HG03460 (cell line): ENCODE results near the gene SLC17A4.
"Not testable (repeated sequence)": the region's sequence is repeated elsewhere in the genome, so short reads cannot be mapped to it uniquely, and the experiment has no call there.

Source experiments
- ATAC-seq: cut with Tn5 transposase; IDR thresholded peaks from one replicate; pipeline ENCODE4 v1.9.1; 2021; ENCODE audit not compliant: unreplicated experiment

SLC17A4 gene

DNA sequence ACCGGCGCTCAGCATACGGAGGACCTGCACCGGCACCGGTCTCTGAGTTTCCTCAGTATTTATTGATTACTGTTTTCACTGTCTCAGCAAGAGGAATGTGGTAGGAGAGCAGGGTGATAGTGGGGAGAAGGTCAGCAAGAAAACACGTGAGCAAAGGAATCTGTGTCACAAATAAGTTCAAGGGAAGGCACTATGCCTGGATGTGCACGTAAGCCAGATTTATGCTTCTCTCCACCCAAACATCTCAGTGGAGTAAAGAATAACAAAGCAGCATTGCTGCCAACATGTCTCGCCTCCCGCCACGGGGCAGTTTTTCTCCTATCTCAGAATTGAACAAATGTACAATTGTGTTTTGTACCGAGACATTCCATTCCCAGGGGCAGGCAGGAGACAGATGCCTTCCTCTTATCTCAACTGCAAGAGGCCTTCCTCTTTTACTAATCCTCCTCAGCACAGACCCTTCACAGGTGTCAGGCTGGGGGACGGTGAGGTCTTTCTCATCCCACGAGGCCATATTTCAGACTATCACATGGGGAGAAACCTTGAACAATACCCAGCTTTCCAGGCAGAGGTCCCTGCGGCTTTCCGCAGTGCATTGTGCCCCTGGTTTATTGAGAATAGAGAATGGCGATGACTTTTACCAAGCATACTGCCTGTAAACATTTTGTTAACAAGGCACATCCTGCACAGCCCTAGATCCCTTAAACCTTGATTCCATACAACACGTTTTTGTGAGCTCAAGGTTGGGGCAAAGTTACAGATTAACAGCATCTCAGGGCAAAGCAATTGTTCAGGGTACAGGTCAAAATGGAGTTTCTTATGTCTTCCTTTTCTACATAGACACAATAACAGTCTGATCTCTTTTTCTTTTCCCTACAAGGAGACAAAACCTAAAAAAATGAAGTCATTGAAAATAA is 5.7 kb upstream of the SLC17A4 start:
- not testable (repeated sequence) for ATAC-seq

DNA sequence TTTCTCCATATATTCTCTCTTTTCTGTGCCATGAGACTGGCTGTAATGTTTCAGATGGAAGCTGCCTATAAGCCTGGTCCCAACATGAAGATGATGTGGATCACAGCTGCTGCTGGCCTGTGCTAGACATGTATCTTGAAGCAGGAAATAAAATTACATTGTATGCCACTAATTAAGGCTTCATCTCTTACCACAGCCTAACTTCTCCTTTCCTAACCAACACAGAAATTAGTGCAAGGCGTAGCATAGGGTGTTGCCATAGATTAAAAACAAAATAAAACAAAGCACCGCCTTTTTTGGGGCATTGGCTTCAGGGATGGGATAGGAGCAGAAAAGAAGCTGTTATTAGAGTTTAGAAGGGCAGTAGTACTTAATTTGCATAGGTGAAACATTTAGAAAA is 4.7 kb upstream of the SLC17A4 start:
- no peak for ATAC-seq

DNA sequence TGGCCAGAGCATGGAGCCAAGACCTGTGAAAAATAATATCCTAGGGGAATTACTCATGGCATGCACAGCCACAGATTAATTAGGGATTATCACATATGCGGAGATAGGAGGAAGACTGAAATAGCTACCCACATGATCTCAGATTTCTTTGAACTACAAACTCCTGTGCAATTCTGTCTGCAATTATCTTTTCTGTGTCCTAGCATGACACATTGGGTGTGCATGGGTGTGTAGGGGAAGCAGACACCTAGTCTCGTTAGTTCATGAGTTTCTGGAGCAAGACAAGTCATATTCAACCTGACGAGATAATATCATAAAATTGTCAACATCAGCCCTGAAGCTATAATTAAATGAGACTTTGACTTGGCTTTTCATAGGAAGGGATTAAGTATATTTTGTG is 3.6 kb upstream of the SLC17A4 start:
- ATAC-seq, result no peak

DNA sequence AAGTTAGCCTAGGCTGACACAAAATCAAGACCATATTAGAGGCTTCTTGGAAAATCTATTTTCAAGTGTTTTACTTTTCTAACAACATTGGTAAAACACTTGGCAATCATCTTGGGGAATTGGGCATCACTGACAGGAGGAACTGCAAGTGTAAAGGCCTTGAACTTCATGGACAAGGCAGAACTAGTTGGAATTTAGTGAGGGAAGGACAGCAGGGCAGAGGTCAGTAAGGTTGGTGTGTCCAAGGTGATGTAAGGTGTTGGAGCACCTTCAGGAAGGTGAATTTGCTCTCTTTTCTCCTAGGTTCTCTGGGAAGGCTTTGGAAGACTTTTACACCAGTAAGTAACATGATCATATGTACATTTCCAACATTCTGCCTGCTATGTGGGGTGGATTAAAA is 1.5 kb upstream of the SLC17A4 start:
- no peak for ATAC-seq

DNA sequence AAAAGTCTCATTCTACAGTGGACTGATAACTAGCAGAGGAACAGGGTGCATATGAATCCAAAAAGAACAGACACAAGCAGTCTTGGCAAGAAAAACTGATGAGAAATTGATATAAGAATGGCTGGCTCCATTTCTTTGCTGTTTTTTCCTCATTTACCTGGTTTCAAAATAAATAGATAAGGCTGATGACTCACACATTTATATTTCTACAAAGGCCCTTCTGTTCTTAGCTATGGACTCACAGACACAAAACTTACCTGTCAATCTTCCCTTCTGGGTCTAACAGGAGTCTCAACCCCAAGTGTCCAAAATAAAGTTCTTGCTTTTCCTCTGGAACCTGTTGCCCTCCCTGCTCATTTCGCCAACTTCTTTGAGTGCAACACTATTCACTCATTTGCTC is 941 bp downstream of the SLC17A4 start:
- ATAC-seq, result no peak

DNA sequence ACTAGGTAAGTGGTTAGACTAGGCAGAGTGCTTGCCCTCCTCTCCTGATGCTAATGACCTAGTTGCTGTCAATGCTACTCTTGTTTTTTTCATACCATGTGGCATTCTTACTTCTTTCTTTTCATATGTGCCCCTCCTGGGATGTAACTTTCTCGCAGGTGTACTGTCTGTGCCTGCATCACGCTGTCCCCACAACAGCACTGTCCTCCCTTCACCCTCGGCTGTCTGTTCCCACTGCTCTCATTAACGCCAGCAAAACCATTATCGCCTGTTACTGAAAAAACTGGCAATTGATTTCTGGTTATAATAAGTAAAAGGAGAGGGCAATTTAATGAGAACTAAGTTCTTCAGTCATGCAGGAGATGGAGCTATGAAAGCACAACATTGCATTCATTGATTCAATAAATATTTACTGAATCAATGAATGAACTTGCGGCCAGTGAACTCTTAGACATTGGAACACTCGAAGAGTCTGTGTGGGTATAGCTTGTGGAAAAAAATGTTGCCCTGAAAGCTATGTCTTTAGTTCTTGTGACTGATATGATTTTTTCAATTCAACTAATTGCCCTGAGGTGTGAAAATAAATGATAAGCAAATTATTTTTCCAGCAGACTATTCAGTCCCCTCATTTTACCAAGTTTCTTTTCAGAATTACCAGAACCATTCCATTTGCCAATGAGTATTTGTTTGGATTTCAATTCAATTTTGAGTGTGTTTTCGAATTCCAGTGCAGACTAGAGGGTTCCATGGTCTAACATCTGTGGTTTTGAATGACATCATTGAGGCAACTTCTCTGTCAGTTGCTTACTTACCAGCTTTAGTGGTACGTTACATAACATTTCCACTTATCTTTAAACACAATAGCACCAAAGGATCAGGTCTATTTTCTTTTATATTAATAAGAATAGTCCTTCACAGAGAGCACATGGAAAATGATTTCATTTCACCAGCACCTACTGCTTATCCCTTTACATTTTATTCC is 2.1 kb downstream of the SLC17A4 start:
- ATAC-seq, result no peak

DNA sequence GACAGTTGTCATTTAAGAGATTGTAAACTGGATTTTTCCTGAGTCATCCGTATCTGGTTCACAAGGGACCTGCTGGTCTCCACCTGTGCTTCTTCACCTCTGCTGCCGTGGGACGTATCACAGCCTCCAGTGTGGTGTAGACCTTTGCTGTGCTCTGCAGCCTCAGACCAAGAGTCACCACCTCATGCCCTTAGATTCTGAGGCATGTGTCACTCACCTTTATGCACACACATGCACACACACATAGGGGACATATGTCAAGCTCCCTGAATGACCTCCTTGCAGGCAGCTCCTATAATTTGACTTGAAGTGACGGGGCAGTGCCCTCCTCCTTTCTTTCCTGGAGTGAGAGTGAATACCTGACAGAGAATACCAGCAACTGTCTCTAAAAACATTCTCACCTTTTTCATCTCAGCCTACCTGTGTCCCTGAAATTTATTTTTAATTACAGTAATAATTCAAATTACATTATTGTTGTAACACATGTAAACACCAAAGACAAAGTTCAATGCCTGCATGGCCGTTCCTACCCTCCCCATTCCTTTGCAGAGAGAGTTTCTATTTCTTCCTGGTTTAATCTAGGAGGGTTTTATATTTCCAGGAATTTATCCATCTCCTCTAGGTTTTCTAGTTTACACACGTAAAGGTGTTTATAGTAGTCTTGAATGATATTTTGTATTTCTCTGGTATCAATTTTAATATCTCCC is 3.5 kb downstream of the SLC17A4 start:
- no peak for ATAC-seq

DNA sequence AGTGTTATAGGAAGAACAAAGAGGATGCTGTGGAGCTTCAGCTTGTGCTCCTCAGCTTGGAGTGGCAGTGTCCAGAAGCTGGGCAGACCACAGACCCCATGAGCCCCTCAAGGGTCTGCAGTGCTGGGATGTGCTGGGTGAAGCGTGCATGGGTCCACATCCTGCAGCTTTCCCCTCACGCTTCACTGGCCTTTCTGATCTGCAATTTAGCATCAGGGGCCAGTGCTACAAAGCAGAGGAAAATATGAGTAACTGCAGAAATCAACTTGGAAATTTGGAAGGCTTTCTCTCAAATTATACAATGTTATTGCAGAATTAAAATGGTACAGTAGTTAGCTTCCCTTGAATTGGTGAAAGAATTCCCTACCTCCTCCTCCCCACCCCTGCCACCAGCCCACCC is 10.1 kb downstream of the SLC17A4 start:
- no peak for ATAC-seq

DNA sequence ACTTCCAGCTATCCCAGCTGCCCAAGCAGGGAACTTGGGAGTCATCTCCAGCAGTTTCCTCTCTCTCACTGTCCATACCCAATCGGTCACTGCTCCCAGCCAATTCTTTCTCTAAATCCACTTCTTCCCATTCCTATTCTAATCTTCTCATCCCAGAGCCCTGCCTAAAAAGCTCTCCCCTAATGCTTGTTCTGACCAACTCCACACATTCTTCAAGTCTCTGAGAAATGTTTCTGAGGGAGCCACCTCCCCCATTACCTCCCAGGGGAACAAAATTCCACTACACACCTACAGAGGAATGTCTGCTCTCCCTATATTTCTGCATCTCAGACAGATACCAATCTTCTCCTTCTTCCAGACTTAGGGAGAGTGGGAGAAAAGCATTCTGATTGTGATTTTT is 14.0 kb downstream of the SLC17A4 start:
- no peak for ATAC-seq

DNA sequence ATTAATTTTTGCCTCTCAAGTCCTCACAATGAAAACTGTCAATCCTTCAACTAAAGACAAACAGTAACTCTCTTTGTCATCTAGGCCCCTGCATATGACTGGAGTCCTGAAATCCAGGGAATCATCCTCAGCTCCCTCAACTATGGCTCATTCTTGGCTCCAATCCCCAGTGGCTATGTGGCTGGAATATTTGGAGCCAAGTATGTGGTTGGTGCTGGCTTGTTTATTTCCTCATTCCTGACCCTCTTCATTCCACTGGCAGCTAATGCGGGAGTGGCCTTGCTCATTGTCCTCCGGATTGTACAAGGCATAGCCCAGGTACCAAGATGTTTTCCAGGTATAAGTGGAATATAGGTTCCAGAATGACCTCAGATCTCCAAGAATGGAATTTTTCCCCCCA is 15.4 kb downstream of the SLC17A4 start:
- ATAC-seq, result no peak

DNA sequence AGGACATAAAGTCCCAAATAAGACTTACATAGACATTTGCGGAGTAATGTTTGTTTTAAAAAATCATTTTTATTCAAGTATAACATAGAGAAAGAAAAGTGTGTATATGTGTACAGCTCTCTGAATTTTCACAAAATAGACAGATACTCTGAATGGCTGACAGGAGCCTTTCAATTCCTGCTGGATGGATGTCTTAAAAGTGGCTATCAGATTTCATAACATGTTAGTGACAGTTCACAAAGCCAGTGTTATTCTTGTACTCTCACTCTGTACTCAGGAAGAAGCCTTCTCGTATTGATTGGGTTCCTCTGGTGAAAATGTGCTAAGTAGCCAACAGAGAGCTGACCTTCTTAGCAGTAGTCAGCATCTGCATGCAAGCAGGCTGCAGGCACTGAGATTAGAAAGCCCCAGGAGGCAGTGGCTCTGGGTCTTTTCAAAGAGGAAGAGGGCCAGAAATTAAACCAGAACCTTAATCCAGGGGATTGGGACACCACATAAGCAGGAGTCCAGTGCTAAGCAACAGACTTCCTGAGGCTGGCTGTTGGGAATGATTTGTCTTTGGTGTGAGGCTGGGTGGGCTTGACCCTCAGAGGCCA is 19.7 kb downstream of the SLC17A4 start:
- ATAC-seq, result no peak

DNA sequence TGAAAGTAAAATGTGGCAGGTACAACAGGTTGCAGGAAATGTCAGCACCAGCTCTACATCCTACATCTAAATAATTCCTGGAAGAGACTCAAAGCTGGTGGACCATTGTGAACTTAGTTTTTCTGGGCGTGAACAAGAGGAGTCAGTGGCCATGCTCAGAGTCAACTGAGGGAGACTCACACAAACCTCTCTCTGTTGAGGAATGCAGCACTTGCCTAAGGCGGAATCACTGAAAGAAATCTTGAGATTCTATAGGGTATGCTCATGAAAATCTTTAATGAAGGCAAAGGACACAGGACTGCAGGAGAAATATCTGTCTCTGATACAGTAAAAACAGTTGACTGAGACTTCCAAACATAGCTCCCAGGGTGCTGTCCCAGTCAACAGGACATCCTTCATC is 22.5 kb downstream of the SLC17A4 start:
- no peak for ATAC-seq

DNA sequence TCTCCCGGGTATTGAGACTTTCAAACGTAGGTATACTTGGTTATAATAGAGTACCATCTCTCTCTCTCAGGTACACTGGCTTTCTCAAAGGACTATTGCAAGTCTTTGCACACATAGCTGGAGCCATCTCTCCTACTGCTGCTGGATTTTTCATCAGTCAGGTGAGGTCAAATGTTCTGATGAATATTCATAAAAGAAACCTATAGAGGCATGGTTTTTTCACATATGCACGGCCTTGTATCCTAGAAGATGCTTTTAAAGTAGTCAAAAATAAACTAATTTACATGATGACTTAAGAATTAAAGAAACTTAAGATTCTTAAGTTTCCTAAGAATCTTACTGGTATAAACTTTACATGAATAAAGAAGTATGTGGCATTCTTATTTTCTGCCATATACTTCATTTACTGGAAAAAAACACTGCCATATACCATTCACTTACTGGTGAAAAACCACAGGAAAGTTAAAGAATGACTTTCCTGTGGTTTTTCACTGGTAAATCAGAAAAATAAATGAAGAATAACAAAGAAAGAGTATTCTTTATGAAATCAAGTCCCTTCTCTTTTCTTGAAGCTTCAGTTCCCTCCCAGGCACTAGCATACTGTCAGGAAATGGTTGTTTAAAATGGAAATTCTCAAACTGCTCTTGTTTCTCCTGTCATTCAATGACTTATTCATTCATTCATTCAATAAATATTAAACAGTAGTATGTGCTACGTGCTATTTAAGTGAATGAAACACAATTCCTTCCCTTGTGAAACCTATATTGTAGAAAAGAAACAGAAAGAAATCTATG is 23.5 kb downstream of the SLC17A4 start:
- no peak for ATAC-seq

DNA sequence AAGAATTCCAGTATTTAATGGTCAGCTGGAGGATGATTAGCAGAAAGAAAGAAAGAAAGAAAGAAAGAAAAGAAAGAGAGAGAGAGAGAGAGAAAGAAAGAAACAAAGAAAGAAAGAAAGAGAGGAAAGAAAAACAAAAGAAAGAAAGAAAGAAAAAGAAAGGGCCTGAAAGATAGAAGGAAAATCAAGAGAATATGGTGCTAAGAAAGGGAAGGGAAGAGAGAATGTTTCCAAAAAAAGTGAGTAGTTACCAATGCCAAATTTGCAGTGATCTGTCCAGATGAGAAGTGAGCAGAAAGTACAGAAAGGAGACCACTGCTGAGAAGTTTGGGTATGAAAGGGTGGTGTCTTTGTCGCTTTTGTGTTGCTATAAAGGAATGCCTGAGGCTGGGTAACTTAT is 26.6 kb downstream of the SLC17A4 start:
- no peak for ATAC-seq

DNA sequence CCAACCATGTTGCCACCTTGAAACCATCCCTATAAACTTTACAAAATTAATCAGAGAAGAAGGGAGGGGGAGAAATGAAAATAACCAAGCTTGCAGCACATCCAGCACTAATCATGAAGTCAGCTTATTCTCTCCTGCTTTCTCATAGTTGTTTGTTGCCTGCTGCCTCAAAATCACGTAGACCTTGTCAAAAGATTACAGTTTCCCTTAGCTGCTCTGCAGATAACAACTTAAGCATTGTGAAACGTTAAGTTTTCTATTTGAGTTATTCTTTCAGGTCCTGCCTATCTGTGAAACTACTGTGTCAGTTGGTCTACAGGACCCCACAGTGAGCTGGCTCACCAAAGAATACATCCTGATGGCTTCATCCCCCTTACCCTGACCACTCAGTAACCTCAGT is 32.9 kb downstream of the SLC17A4 start:
- no peak for ATAC-seq

DNA sequence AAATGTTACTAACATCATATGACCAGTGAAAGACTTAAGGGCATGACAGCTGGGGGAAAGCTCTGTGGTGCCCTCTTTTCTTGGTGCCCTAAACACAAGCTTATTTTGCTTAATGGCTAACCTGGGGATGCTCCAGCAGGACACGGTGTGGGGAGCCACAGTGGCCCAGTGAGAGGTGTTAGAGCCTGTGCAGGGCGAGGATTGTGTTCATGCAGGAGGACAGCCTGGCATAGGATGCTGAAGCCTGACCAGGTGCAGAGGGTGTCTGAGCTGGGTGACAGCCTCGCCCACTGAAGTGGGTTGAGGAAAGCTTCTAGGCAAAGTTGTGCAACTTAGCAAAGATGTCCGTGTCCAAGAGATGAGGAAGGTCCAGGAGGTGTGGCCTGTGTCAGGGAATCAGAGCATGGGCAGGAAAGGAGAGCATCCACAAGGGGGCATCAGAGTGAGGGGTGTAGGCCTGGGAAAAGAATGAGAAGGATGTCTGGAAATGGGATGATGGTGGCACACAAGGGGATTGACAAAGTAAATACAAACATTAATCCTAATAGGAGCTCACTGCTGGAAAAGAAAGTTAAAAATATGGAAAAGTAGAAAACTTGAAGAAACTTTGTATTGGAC is 33.9 kb downstream of the SLC17A4 start:
- ATAC-seq, result no peak

DNA sequence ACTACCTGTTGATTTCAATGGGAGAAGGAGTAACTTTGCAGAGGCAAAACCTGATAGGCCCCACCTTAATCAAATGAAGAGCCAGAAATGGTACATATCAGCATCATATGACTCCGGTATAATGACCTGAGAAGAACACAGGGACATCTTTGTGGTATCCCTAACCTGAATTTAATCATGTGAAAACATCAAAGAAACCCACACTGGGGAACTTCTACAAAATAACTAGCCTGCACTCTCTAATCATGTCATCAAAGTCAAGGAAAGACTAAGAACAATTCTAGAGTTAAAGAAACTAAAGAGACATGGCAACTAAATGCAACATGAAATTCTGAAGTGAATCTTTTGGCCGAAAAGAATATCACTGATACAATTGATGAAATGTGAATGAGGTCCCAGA is 34.9 kb downstream of the SLC17A4 start:
- ATAC-seq, result no peak

DNA sequence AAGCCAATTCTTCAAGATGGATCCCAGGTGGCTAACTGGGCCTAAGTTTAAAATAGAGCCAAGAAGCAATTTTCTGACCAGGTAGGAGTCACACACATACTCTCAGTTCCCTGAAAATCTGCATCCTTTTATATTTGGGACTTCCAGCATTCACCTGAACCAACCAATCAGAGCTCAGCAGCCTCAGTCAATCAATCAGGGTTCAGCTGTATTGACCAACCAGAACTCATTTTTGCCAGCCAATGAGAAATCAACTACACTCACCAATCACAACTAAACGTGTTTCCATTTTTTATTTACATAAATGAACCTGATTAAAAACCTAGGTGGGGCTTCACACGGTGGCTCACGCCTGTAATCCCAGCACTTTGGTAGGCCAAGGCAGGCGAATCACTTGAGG is 37.5 kb downstream of the SLC17A4 start:
- ATAC-seq, result no peak

DNA sequence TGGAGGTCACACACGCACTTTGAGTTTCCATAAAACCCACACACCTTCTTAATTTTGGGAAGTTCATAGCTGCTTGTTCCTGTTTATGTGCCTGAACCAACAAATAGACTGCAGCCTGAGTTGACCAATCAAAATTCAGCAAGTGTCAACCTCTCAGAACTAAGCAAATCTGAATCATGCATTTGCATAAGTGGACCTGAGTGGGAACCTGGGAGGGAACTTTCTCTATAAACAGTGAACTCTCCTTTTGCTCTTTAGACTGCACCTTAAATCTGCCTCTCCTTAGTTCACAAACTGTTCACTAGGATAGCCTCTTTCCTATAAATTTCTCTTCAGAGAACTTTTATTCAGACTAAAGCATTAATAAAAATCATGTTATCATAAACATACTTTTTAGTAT is 39.4 kb downstream of the SLC17A4 start:
- ATAC-seq, result no peak

DNA sequence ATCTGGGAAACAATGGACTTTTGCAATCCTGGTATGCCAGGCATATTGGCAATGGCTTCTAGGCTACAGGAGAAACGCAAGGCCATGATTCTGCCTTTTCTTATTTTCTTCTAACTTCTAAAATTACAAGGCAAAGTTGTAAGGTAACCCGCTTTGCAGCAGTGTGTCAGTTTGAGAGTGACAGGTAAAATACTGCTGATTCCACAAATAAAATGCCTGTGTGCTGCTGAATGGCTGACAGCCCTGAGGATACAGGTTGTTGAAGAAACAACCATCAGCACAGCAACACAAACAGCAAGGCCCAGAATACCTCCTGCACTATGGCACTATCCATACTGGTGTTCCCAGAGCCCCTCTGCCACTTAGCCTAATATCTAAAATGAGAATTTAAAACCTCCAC is 40.2 kb downstream of the SLC17A4 start:
- no peak for ATAC-seq
